Activated CD4-positive, alpha-beta T cell treated with anti-CD3 and anti-CD28 coated beads, Interleukin-2, amount 10 ng/mL, durations not matched to agents 7 days and 5 days (primary cell): ENCODE measurements around the gene IGFBP7. TPM values are rescaled to one million over a fixed set of nuclear protein-coding genes. Genes with fewer than 3 reads are reported as not detected.

Source experiments
- total RNA-seq, 2 experiments: library from RNA; stranded (reverse); gene quantifications; one replicate each; pipeline ENCODE4 v1.2.3, GENCODE V29; 2021

The IGFBP7 gene
- total RNA-seq, 2 experiments from 2014 or later: 0.19 to 0.27 TPM

Other genes with a start within 250 kb of the IGFBP7 start
- 10 to 100 TPM; 54.1 to 54.7 TPM for gene REST, start 202.5 kb downstream of the IGFBP7 start, total RNA-seq
- gene NOA1, start 132.8 kb downstream of the IGFBP7 start, total RNA-seq: 10 to 100 TPM; 21.7 to 24.7 TPM
- 100 to 1,000 TPM; 113 to 117 TPM for gene POLR2B, start 131.5 kb downstream of the IGFBP7 start, total RNA-seq